ENCODE data around the gene PLEKHS1.
"Not testable (repeated sequence)": the region's sequence is repeated elsewhere in the genome, so short reads cannot be mapped to it uniquely, and the experiment has no call there.

Gene PLEKHS1

DNA sequence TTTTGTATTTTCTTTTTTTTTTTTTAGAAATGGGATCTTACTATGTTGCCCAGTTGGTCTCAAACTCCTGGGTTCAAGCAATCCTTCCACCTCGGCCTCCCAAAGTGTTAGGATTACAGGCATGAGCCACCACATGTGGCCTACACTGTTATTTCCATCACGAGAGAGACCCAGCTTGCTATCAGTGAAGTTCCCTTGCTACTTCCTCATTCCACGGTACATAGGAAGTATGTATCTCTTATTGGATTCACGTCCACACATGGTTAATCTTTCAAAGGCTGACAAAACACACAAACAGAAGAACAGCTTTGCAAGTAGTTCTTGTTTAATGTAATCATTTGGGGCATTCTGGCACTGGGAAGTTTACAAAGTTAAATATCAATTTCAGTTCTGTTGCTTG, 51.5 kb downstream of the PLEKHS1 start:
- no peak for DNase-seq

GRCh38 chr10:113806503-113806902, 55.0 kb downstream of the PLEKHS1 start:
- DNase-seq, result no peak

DNA sequence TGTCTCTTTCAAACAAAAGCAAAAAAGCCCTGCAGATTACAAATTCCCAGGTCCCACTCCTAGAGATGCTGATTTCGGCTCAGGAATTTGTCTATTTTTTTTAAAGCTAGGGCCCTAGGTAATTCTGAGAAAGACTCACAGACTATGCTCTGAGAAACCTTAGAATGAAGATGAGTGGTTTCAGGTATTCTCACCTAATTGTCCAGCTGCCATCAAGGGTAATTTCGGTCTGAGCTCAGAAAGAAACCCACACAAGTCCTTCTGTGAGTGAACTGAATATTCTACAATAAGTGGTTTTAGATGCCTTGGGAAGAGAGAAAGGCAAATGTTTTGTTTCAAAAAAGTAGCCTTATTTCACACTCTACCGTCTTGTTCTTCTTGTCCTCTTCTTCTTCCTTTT, 56.7 kb downstream of the PLEKHS1 start:
- DNase-seq, result no peak

GRCh38 chr10:113814700-113815099, 63.2 kb downstream of the PLEKHS1 start:
- not testable (repeated sequence) for DNase-seq

DNA sequence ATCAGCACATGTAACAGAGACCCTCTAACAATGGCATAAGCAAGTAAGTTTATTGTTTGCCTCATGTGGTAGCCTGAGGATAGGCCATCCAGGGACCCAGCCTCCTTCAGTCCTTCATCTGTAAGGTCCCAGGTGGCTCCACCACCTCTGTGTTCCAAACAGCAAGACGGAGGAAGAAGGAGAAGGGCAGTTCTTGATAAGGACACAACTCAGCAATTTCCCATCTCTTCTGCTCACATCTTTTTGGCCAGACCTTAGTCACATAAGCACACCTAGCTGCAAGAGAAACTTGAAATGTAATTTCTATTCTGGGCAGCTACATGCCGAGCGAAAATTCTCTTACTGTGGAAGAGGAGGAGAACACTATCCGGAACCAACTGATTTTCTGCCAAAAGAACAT, 68.5 kb downstream of the PLEKHS1 start:
- DNase-seq, result no peak

GRCh38 chr10:113820507-113820906, 69.0 kb downstream of the PLEKHS1 start:
- peak; percentile 79 for DNase-seq

DNA sequence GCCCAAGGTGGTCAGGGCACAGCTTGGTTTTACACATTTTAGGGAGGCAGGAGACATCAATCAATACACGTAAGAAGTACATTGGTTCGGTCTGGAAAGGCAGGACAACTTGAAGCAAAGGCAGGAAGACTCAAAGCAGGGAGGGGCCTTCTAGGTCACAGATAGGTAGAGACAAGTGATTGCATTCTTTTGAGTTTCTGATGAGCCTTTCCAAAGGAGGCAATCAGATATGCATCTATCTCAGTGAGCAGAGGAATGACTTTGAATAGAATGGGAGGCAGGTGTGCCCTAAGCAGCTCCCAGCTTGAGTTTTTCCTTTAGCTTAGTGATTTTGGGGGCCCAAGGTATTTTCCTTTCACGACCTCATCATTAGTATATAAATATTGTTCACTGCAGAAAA, 69.8 kb downstream of the PLEKHS1 start:
- not testable (repeated sequence) for DNase-seq

GRCh38 chr10:113822174-113822573, 70.7 kb downstream of the PLEKHS1 start:
- no peak for DNase-seq

DNA sequence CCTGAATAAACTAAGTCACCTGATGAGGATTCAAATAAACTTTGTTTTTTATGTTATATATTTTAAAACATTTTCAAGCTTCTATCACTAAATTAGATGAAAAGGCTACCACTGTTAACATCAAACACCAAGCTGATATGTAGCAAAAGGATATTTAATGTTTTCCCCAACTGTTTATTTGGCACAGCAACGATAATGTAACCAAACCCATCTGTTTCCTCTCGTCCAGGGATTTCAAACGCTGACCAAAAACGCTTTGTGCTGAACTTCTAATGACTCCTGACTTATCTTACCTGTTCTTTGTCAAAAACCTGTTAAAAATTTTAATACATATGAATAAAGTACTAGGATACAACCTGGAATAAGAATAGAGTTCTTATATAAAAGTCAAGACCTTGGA, 71.9 kb downstream of the PLEKHS1 start:
- DNase-seq, result no peak

DNA sequence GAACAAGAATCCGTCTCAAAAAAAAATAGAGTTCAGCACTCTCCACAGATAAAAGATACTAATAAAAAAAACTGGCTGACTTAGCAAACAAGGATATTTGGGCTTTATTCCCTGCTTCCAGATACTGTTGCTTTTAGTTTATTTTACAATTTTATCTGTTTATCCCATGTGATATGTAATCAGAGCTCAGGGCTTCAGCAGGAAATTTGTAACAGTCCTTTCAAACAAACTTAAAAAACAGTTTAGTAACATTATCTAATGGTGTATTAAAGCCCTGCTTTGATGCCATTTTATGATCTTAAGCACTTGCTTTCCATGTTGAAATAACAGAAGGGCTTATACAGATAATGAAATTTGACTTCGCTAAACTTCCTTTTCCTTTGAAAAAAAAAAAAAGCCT, 74.3 kb downstream of the PLEKHS1 start:
- no peak for DNase-seq

DNA sequence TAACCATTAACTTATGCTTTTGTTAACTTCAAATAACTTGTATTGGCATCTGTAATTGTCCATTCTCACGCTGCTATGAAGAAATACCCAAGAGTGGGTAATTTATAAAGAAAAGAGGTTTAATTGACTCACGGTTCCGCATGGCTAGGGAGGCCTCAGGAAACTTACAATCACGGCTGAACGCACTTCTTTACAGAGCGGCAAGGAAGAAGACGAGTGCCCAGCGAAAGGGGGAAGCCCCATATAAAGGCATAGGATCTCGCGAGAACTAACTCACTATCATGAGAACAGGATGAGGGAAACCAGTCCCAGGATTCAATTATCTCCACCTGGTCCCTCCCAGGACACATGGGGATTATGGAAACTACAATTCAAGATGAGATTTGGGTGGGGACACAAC, 77.1 kb downstream of the PLEKHS1 start:
- not testable (repeated sequence) for DNase-seq
